Common myeloid progenitor, CD34-positive (primary cell): ENCODE results near the gene ASAP2.

Source experiments
- CTCF ChIA-PET: fragments of 350-600 bp; sonication (Branson Sonifier 250); formaldehyde crosslinking; loops from one replicate; lab custom pipeline; 2021; ENCODE audit warnings: antibody characterized with exemption; lab: Charles Lee
- POLR2A ChIA-PET: fragments of 350-600 bp; sonication (Branson Sonifier 250); formaldehyde crosslinking; loops from one replicate; lab custom pipeline; 2021; ENCODE audit warnings: antibody characterized with exemption; lab: Charles Lee
- DNase-seq, 3 donors: peaks; one replicate each; pipeline versions ENCODE4 v3.0.0 to v3.0.0-alpha.2; 2013
- H3K27ac ChIP-seq, 2 experiments: 1 replicate in 1 of 2; 2 replicates in 1 of 2; pipeline ENCODE4 v1.7.0; 2013; ENCODE audit warnings: inconsistent platforms in 2 of 2, low read length in 2 of 2, mild to moderate bottlenecking in 2 of 2, low read depth in 1 of 2, moderate library complexity in 1 of 2; ENCODE audit not compliant: severe bottlenecking in 2 of 2, insufficient read depth in 1 of 2, poor library complexity in 1 of 2
- H3K27me3 ChIP-seq, 5 experiments: replicated peaks in 2 of 5; 1 replicate in 3 of 5; 2 replicates in 2 of 5; pipeline versions ENCODE4 v1.6.1 to v1.7.0; 2013; ENCODE audit warnings: low read length in 4 of 5, mild to moderate bottlenecking in 2 of 5, moderate library complexity in 2 of 5, inconsistent platforms in 1 of 5; ENCODE audit not compliant: insufficient read depth in 5 of 5, control insufficient read depth in 4 of 5
- H3K36me3 ChIP-seq, 4 experiments: 1 replicate in 2 of 4; 2 replicates in 2 of 4; pipeline versions ENCODE4 v1.6.1 to v1.7.0; 2013; ENCODE audit warnings: low read length in 3 of 4, control low read depth in 1 of 4, mild to moderate bottlenecking in 1 of 4; ENCODE audit not compliant: control insufficient read depth in 4 of 4, insufficient read depth in 4 of 4
- H3K4me1 ChIP-seq, 4 experiments: 1 replicate in 3 of 4; 2 replicates in 1 of 4; pipeline versions ENCODE4 v1.6.1 to v1.7.1; 2013; ENCODE audit warnings: low read length in 3 of 4, mild to moderate bottlenecking in 3 of 4, control low read depth in 1 of 4, inconsistent platforms in 1 of 4, moderate library complexity in 1 of 4; ENCODE audit not compliant: control insufficient read depth in 4 of 4, insufficient read depth in 4 of 4; ENCODE audit errors: control extremely low read depth in 1 of 4
- H3K4me3 ChIP-seq, 7 experiments: 1 replicate in 4 of 7; 2 replicates in 3 of 7; pipeline versions ENCODE4 v1.5.1 to v1.7.0; 2013; ENCODE audit warnings: mild to moderate bottlenecking in 7 of 7, low read length in 6 of 7, moderate library complexity in 6 of 7, inconsistent platforms in 2 of 7, low read depth in 2 of 7, control low read depth in 1 of 7; ENCODE audit not compliant: insufficient read depth in 4 of 7, control insufficient read depth in 1 of 7; ENCODE audit errors: extremely low read depth in 1 of 7
- H3K9me3 ChIP-seq, 5 experiments: 1 replicate in 4 of 5; 2 replicates in 1 of 5; pipeline versions ENCODE4 v1.6.1 to v1.7.1; 2013; ENCODE audit warnings: low read length in 4 of 5, mild to moderate bottlenecking in 2 of 5, inconsistent platforms in 1 of 5, low read depth in 1 of 5, moderate library complexity in 1 of 5; ENCODE audit not compliant: control insufficient read depth in 4 of 5, insufficient read depth in 2 of 5; ENCODE audit errors: control extremely low read depth in 1 of 5
- WGBS: methylation state at CpG from one replicate; pipeline ENCODE4 v1.1.5; 2013; ENCODE audit not compliant: insufficient coverage; 5-methylcytosine and 5-hydroxymethylcytosine counted together

The ASAP2 gene

DNA sequence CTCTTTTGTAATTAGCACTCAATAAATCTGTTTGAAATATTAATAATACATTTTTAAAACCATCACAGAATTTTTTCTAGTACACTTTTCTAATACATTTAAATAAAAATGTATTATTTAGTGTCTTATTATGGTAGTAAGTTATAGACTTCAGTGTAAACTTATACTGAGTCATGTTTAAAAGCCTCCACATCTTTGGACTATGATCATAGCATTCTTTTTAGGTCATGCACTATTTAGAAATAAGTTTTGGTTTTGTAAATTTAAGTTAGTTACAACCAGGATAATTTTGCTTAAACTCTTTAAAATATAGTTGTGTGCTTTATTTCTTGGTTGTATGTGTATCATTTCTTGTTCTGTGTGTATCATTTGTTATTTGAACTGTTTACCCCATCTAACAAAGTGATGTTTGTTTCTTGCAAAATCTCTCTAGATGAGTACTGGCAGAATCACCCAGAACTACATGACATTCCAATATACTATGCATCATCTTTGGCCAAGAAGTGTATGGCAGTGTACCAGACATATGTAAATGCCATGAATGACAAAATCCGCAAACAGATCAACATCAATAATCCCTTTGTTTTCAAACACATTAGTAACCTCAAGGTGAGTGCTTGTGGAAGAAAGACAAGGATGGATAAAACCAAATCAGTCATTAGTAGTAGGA lies 233.6 kb downstream of the ASAP2 start:
- H3K27ac ChIP-seq, result no peak overlapping the region
- H3K4me1 ChIP-seq, result no peaks in the 10 kb centered on the region
- no CpG with 5 or more reads among the region's 1 CpG for WGBS
- H3K36me3 ChIP-seq, result peaks cover 28 to 79% (median 46%) of the 10 kb centered on the region in 4 experiments
- POLR2A ChIA-PET, result no interaction called here
- H3K4me3 ChIP-seq, result no peak overlapping the region
- CTCF ChIA-PET, result no interaction called here
- DNase-seq, result no peak
- no peaks in the 10 kb centered on the region for H3K27me3 ChIP-seq
- H3K9me3 ChIP-seq, result peaks cover 0 to 2% (median 0%) of the 10 kb centered on the region in 5 experiments

DNA sequence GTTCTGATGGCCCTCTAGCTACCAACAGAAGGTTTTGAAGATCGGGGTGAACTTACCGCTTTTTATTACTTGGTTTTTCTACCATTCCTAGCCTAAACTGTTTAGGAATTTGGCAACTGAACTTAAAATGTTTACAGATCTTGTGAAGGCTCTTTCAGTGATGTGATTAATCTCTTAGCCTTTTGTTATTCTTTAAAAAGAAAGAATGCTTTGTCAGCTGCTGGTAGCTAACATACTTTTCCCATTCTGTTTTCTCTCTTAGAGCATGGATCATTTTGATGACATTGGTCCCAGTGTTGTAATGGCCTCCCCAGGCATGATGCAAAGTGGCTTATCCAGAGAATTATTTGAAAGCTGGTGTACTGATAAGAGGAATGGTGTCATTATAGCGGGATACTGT lies 234.9 kb downstream of the ASAP2 start:
- Histone ChIP-seq H3K9me3 (peaks cover 0 to 2% (median 0%) of the 10 kb centered on the region in 5 experiments), H3K27me3 (no peaks in the 10 kb centered on the region), H3K36me3 (peaks cover 36 to 79% (median 49%) of the 10 kb centered on the region in 4 experiments), H3K4me3 (no peak overlapping the region), H3K27ac (no peak overlapping the region), H3K4me1 (no peaks in the 10 kb centered on the region)
- DNase-seq, result no peak
- POLR2A ChIA-PET, result no interaction called here
- CTCF ChIA-PET, result interaction anchor here (1.1 kb wide), 1 partner anchor 298 kb away, joined by 3 read pairs; no protein-coding TSS in a partner anchor
- WGBS, result 100% methylated on average over 3 of the region's 3 CpGs

DNA sequence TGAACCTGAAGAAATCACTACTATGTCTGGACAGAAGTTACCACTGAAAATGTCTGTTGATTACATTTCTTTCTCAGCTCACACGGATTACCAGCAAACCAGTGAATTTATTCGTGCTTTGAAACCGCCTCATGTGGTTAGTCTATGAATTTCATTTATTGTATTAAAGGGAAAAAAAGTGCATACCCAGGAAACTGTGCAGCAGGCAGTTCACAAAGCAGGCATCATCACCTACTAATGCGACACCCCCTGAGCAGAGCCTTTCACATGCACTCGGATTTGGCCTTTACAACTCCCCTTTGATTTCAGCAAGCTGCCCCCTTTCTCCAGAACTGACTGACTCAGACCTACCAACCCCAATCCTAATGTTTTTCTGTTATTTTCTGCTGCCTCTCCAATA lies 236.9 kb downstream of the ASAP2 start:
- ChIA-PET CTCF (no interaction called here), POLR2A (no interaction called here)
- no peaks in the 10 kb centered on the region for H3K4me1 ChIP-seq
- no peaks in the 10 kb centered on the region for H3K9me3 ChIP-seq
- peaks cover 29 to 79% (median 43%) of the 10 kb centered on the region in 4 experiments for H3K36me3 ChIP-seq
- 94% methylated on average over 5 of the region's 5 CpGs for WGBS
- no peak for DNase-seq
- no peak overlapping the region for H3K4me3 ChIP-seq
- H3K27ac ChIP-seq, result no peak overlapping the region
- H3K27me3 ChIP-seq, result no peaks in the 10 kb centered on the region

DNA sequence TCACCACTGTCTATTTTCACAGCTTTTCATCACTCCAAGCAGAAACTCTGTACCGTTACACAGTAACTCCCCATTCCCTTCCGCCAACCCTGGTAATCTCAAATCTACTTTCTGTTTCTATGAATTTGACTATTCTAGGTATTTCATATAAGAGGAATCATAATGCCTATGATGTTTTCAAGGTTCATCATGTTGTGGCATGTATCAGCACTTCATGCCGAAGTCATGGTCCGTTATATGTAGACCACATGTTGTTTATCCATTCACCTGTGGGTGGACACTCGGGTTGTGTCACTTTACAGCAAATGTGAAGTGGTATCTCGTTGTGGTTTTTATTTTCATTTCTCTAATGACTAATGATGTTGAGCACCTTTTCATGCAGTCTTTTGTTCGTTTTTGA lies 238.5 kb downstream of the ASAP2 start:
- H3K9me3 ChIP-seq, result no peaks in the 10 kb centered on the region
- H3K27me3 ChIP-seq, result no peaks in the 10 kb centered on the region
- no peak for DNase-seq
- peaks cover 20 to 82% (median 45%) of the 10 kb centered on the region in 4 experiments for H3K36me3 ChIP-seq
- CTCF ChIA-PET, result no interaction called here
- no peak overlapping the region for H3K27ac ChIP-seq
- no peak overlapping the region for H3K4me3 ChIP-seq
- 89% methylated on average over 5 of the region's 7 CpGs for WGBS
- POLR2A ChIA-PET, result no interaction called here
- H3K4me1 ChIP-seq, result no peaks in the 10 kb centered on the region

DNA sequence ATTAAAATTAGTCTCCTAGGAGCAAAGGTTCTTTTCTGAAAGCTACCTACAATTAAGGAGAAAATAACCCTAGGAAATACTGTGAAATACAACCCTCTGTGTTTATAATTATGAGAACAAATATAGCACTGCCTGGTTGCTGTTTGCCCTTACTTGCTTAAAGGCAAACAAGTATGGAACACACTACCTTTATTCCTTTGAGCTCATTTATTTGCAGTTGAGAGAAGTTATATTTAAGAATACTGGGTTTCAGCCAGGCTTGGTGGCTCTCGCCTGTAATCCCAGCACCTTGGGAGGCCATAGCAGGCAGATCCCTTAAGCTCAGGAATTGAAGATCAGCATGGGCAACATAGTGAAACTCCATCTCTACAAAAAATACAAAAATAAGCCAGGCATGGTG lies 244.6 kb downstream of the ASAP2 start:
- no peak overlapping the region for H3K4me3 ChIP-seq
- WGBS, result 100% methylated on average over 1 of the region's 1 CpG
- POLR2A ChIA-PET, result interaction anchor here (0.6 kb wide), 1 partner anchor 108 kb away, joined by 3 read pairs; no protein-coding TSS in a partner anchor
- H3K27me3 ChIP-seq, result no peaks in the 10 kb centered on the region
- CTCF ChIA-PET, result no interaction called here
- H3K36me3 ChIP-seq, result peaks cover 12 to 68% (median 41%) of the 10 kb centered on the region in 4 experiments
- DNase-seq, result no peak
- H3K9me3 ChIP-seq, result no peaks in the 10 kb centered on the region
- no peaks in the 10 kb centered on the region for H3K4me1 ChIP-seq
- H3K27ac ChIP-seq, result no peak overlapping the region
